HCT116 (cell line): ENCODE results near the gene SNAPC4. TPM values are rescaled to one million over a fixed set of nuclear protein-coding genes. Genes with fewer than 3 reads are reported as not detected.

Experiments
- ATAC-seq: fragments of 200-7000 bp; cut with Tn5 transposase; 2 replicates; pipeline ENCODE4 v1.9.1; 2020; ENCODE audit warnings: mild to moderate bottlenecking, moderate library complexity
- BruUV-seq: library from RNA; stranded (reverse); fragments of 400-500 nt; replicated peaks from 2 replicates; lab custom pipeline; 2021; lab: Mats Ljungman, UMichigan
- CTCF ChIA-PET: fragments of 300-600 bp; sonication (Branson Sonifier 250); formaldehyde crosslinking; loops from one replicate; lab custom pipeline; 2021; ENCODE audit warnings: antibody characterized with exemption; lab: Charles Lee
- POLR2A ChIA-PET: fragments of 300-600, 350-600 bp; sonication (Branson Sonifier 250); formaldehyde crosslinking; loops from one replicate; lab custom pipeline; 2021; ENCODE audit warnings: antibody characterized with exemption; lab: Charles Lee
- RAD21 ChIA-PET, 2 experiments: fragments of 300-600 bp; sonication (Branson Sonifier 250); formaldehyde crosslinking; loops; one replicate each; lab custom pipeline; 2023; ENCODE audit warnings: low total read pairs in 2 of 2; ENCODE audit not compliant: uncharacterized antibody in 2 of 2, unreplicated experiment in 2 of 2, low non-redundant PET in 1 of 2; lab: Charles Lee
- DNase-seq: peaks from one replicate; pipeline ENCODE4 v3.0.0-alpha.2; 2010; ENCODE audit warnings: low read depth, low spot score
- H2AFZ ChIP-seq: fragments of 200-600 bp; shearing (Covaris generic), sonication (generic); 2 replicates; pipeline ENCODE4 v1.6.1; 2017; ENCODE audit warnings: low read depth, mixed run types, mixed read lengths, antibody characterized with exemption, low read length; ENCODE audit not compliant: poor library complexity, severe bottlenecking
- H3K27ac ChIP-seq: 2 replicates; pipeline ENCODE4 v1.5.1; 2012; ENCODE audit warnings: low read depth, low read length
- H3K27me3 ChIP-seq: fragments of 200-600 bp; sonication (generic); 2 replicates; pipeline ENCODE4 v1.6.1; 2016; ENCODE audit warnings: mixed run types, low read length, mixed read lengths; ENCODE audit not compliant: insufficient read depth
- H3K36me3 ChIP-seq, 2 experiments: fragments of 200-500 bp in 1 of 2; fragments of 200-600 bp in 1 of 2; sonication (Bioruptor generic) in 1 of 2; sonication (generic) in 1 of 2; 2 replicates each; pipeline versions ENCODE4 v1.5.1 to v1.6.1; 2014 to 2016; ENCODE audit warnings: low read length in 2 of 2, inconsistent platforms in 1 of 2, mixed read lengths in 1 of 2, mixed run types in 1 of 2; ENCODE audit not compliant: insufficient read depth in 2 of 2, control insufficient read depth in 1 of 2
- H3K4me1 ChIP-seq, 2 experiments: fragments of 200-600 bp in 1 of 2; sonication (generic) in 1 of 2; 2 replicates each; pipeline versions ENCODE4 v1.5.1 to v1.6.1; 2012 to 2017; ENCODE audit warnings: low read length in 2 of 2, inconsistent platforms in 1 of 2, mild to moderate bottlenecking in 1 of 2, mixed read lengths in 1 of 2, mixed run types in 1 of 2, moderate library complexity in 1 of 2; ENCODE audit not compliant: insufficient read depth in 2 of 2, control insufficient read depth in 1 of 2
- H3K4me2 ChIP-seq: fragments of 200-600 bp; sonication (generic); 2 replicates; pipeline ENCODE4 v1.6.1; 2017; ENCODE audit warnings: mixed run types, low read length, mixed read lengths
- H3K4me3 ChIP-seq, 2 experiments: fragments of 200-600 bp in 1 of 2; sonication (generic) in 1 of 2; replicated peaks in 1 of 2; 2 replicates each; pipeline ENCODE4 v1.5.1; 2011 to 2016; ENCODE audit warnings: low read length in 2 of 2, control low read depth in 1 of 2, low read depth in 1 of 2, mild to moderate bottlenecking in 1 of 2, mixed read lengths in 1 of 2, mixed run types in 1 of 2
- H3K79me2 ChIP-seq: fragments of 200-600 bp; sonication (generic); 2 replicates; pipeline ENCODE4 v1.6.1; 2017; ENCODE audit warnings: mild to moderate bottlenecking, mixed run types, low read length, moderate library complexity, mixed read lengths; ENCODE audit not compliant: insufficient read depth
- H3K9ac ChIP-seq: fragments of 200-600 bp; sonication (generic); 2 replicates; pipeline ENCODE4 v1.6.1; 2016; ENCODE audit warnings: low read length, mixed read lengths
- H3K9me2 ChIP-seq: fragments of 200-600 bp; sonication (generic), shearing (Covaris generic); 2 replicates; pipeline ENCODE4 v1.6.1; 2017; ENCODE audit warnings: mixed run types, mild to moderate bottlenecking, moderate library complexity; ENCODE audit not compliant: insufficient read depth
- H3K9me3 ChIP-seq, 2 experiments: fragments of 200-500 bp in 1 of 2; fragments of 200-600 bp in 1 of 2; sonication (Bioruptor generic) in 1 of 2; sonication (generic) in 1 of 2; 2 replicates each; pipeline ENCODE4 v1.6.1; 2014 to 2017; ENCODE audit warnings: low read length in 2 of 2, mixed read lengths in 2 of 2, inconsistent platforms in 1 of 2, low read depth in 1 of 2, mild to moderate bottlenecking in 1 of 2, mixed run types in 1 of 2, moderate library complexity in 1 of 2; ENCODE audit not compliant: control insufficient read depth in 1 of 2, insufficient read depth in 1 of 2
- H4K20me1 ChIP-seq: fragments of 200-600 bp; sonication (generic), shearing (Covaris generic); 2 replicates; pipeline ENCODE4 v1.6.1; 2017; ENCODE audit warnings: mixed run types, mild to moderate bottlenecking, moderate library complexity; ENCODE audit not compliant: insufficient read depth
- CTCF ChIP-seq, 3 experiments: fragments of 200-600 bp in 1 of 3; sonication (generic) in 1 of 3; IDR thresholded peaks in 2 of 3; conservative IDR thresholded peaks in 1 of 3; 2 replicates each; pipeline ENCODE4 v1.5.1; 2012 to 2017; ENCODE audit warnings: low read depth in 2 of 3, low read length in 2 of 3, antibody characterized with exemption in 1 of 3, borderline replicate concordance in 1 of 3, control low read depth in 1 of 3, mild to moderate bottlenecking in 1 of 3, mixed read lengths in 1 of 3, mixed run types in 1 of 3, moderate library complexity in 1 of 3; ENCODE audit not compliant: insufficient read depth in 1 of 3
- EGR1 ChIP-seq: IDR thresholded peaks from 2 replicates; pipeline ENCODE4 v1.6.1; 2012; ENCODE audit warnings: low read depth
- ELF1 ChIP-seq: IDR thresholded peaks from 2 replicates; pipeline ENCODE4 v1.6.1; 2012; ENCODE audit warnings: low read depth, borderline replicate concordance
- EZH2 ChIP-seq: fragments of 200-600 bp; sonication (generic); IDR thresholded peaks from 2 replicates; pipeline ENCODE4 v1.6.1; 2017; ENCODE audit warnings: antibody characterized with exemption, mixed run types
- EZH2phosphoT487 ChIP-seq: fragments of 200-600 bp; IDR thresholded peaks from 2 replicates; pipeline ENCODE4 v1.6.1; 2018; ENCODE audit warnings: antibody characterized with exemption, borderline replicate concordance
- JUND ChIP-seq: IDR thresholded peaks from 2 replicates; pipeline ENCODE4 v1.6.1; 2012
- MAX ChIP-seq: IDR thresholded peaks from 2 replicates; pipeline ENCODE4 v1.6.1; 2012
- POLR2A ChIP-seq: IDR thresholded peaks from 2 replicates; pipeline ENCODE4 v1.7.0; 2011; ENCODE audit warnings: borderline replicate concordance; ENCODE audit not compliant: insufficient read depth, insufficient read length; ENCODE audit errors: extremely low read depth
- RAD21 ChIP-seq: IDR thresholded peaks from 2 replicates; pipeline ENCODE4 v1.6.1; 2012; ENCODE audit warnings: low read depth, mild to moderate bottlenecking
- SIN3A ChIP-seq: IDR thresholded peaks from 2 replicates; pipeline ENCODE4 v1.6.1; 2012; ENCODE audit warnings: low read depth
- SP1 ChIP-seq: IDR thresholded peaks from 2 replicates; pipeline ENCODE4 v1.6.1; 2012; ENCODE audit warnings: low read depth
- SRF ChIP-seq: IDR thresholded peaks from 2 replicates; pipeline ENCODE4 v1.6.1; 2012; ENCODE audit warnings: low read depth
- TCF7L2 ChIP-seq: IDR thresholded peaks from 2 replicates; pipeline ENCODE4 v1.7.0; 2011; ENCODE audit warnings: borderline replicate concordance, inconsistent platforms; ENCODE audit not compliant: insufficient read depth, insufficient read length; ENCODE audit errors: extremely low read depth
- YY1 ChIP-seq: IDR thresholded peaks from 2 replicates; pipeline ENCODE4 v1.6.1; 2011; ENCODE audit warnings: low read length, low read depth, moderate library complexity, mild to moderate bottlenecking; ENCODE audit not compliant: insufficient replicate concordance; ENCODE audit errors: extremely low read depth
- ZBTB33 ChIP-seq: IDR thresholded peaks from 2 replicates; pipeline ENCODE4 v1.6.1; 2011; ENCODE audit warnings: mild to moderate bottlenecking, low read length, moderate library complexity; ENCODE audit not compliant: insufficient replicate concordance; ENCODE audit errors: extremely low read depth
- ZFX ChIP-seq: fragments of 450-650 bp; IDR thresholded peaks from 2 replicates; pipeline ENCODE4 v1.6.1; 2017
- ZNF274 ChIP-seq: fragments of 200-500 bp; sonication (Bioruptor generic); IDR thresholded peaks from 2 replicates; pipeline ENCODE4 v1.6.1; 2014; ENCODE audit warnings: mild to moderate bottlenecking, low read depth, low read length, inconsistent platforms
- intact Hi-C: fragments of 100-400 bp; cut with micrococcal nuclease; formaldehyde crosslinking; loops from 2 replicates; pipeline ENCODE4 v1.10.0; 2022
- total RNA-seq: library from RNA; stranded (reverse); gene quantifications from one replicate; pipeline ENCODE4 v1.2.1, GENCODE V29; 2021; ENCODE audit not compliant: unreplicated experiment
- TF ChIP-seq, protein P1 (sequence below): IDR thresholded peaks from 2 replicates; pipeline ENCODE4 v1.6.1; 2012; ENCODE audit warnings: low read depth

SNAPC4 gene
- total RNA-seq, 1 experiment from 2014 or later, result 20.4 TPM

DNA sequence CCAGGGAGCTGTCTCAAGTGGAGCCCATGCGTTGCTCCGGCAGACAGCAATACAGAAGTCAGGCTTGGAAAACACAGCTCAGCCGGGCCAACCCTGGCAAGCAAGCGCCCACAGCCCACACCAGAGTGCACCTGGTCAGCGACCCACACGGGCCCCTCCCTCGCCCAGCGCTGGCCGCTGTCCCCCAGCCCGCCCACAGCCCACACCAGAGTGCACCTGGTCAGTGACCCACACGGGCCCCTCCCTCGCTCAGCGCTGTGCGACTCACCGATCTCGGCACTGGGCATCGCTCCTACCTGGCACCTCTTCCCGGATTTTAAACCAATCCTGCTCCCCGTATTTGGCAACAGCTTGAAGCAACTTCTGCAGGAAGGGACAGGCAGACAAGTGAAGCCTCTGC, 12.8 kb downstream of the SNAPC4 start:
- no peak for ATAC-seq
- Histone ChIP-seq H3K27me3 (no peaks in the 10 kb centered on the region), H3K79me2 (peaks cover 3% of the 10 kb centered on the region; the same call in 1 of the 2 replicates), H3K9me2 (no peaks in the 10 kb centered on the region), H3K4me3 (no peak overlapping the region), H3K4me2 (no peak overlapping the region), H4K20me1 (no peaks in the 10 kb centered on the region), H3K9ac (no peak overlapping the region), H3K9me3 (no peaks in the 10 kb centered on the region), H3K36me3 (peaks cover 37 to 44% of the 10 kb centered on the region in 2 experiments; a peak in 3 of 4 replicates), H2AFZ (no peak overlapping the region), H3K27ac (no peak overlapping the region), H3K4me1 (no peaks in the 10 kb centered on the region)
- TF ChIP-seq ZBTB33, result no peak
- no peak for TF ChIP-seq ZNF274
- TF ChIP-seq EZH2phosphoT487, result no peak
- TF ChIP-seq SRF, result no peak
- TF ChIP-seq SP1, result no peak
- TF ChIP-seq YY1, result no peak
- TF ChIP-seq, protein P1, sequence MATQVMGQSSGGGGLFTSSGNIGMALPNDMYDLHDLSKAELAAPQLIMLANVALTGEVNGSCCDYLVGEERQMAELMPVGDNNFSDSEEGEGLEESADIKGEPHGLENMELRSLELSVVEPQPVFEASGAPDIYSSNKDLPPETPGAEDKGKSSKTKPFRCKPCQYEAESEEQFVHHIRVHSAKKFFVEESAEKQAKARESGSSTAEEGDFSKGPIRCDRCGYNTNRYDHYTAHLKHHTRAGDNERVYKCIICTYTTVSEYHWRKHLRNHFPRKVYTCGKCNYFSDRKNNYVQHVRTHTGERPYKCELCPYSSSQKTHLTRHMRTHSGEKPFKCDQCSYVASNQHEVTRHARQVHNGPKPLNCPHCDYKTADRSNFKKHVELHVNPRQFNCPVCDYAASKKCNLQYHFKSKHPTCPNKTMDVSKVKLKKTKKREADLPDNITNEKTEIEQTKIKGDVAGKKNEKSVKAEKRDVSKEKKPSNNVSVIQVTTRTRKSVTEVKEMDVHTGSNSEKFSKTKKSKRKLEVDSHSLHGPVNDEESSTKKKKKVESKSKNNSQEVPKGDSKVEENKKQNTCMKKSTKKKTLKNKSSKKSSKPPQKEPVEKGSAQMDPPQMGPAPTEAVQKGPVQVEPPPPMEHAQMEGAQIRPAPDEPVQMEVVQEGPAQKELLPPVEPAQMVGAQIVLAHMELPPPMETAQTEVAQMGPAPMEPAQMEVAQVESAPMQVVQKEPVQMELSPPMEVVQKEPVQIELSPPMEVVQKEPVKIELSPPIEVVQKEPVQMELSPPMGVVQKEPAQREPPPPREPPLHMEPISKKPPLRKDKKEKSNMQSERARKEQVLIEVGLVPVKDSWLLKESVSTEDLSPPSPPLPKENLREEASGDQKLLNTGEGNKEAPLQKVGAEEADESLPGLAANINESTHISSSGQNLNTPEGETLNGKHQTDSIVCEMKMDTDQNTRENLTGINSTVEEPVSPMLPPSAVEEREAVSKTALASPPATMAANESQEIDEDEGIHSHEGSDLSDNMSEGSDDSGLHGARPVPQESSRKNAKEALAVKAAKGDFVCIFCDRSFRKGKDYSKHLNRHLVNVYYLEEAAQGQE, result no peak
- no peak for TF ChIP-seq CTCF (IDR thresholded peaks at IDR 0.05 in 2 of 3, conservative IDR thresholded peaks at IDR 0.05 in 1 of 3; ENCODE audit: borderline replicate concordance in 1 of 3, insufficient read depth in 1 of 3, low read depth in 2 of 3, low read length in 2 of 3)
- no peak for TF ChIP-seq MAX
- no peak for TF ChIP-seq ELF1
- TF ChIP-seq JUND, result no peak
- no peak for TF ChIP-seq POLR2A
- TF ChIP-seq EZH2, result no peak
- TF ChIP-seq RAD21, result no peak
- TF ChIP-seq EGR1, result no peak
- TF ChIP-seq ZFX, result no peak
- TF ChIP-seq SIN3A, result no peak
- no peak for TF ChIP-seq TCF7L2
- intact Hi-C loops, result no loop called here
- no TSS peak for BruUV-seq
- POLR2A ChIA-PET, result no interaction called here
- DNase-seq, result no peak
- RAD21 ChIA-PET, result no interaction called here
- CTCF ChIA-PET, result no interaction called here
